Left lung (tissue), 10 donors: ENCODE data around the gene SHANK1. TPM values are rescaled to one million over a fixed set of nuclear protein-coding genes. Genes with fewer than 3 reads are reported as not detected.

Experiments
- ATAC-seq: fragments of 200-7000 bp; cut with Tn5 transposase; one replicate; pipeline ENCODE4 v1.9.1; 2020; ENCODE audit warnings: moderate library complexity
- DNase-seq, 4 donors: peaks; one replicate each; pipeline ENCODE4 v3.0.0-alpha.2; 2013 to 2020
- H3K27ac ChIP-seq, 2 donors: fragments of 200-600 bp; sonication (generic) in 1 of 2; one replicate each; pipeline versions ENCODE4 v1.5.0 to v1.8.0; 2020 to 2021
- H3K27me3 ChIP-seq, 2 donors: fragments of 200-600 bp; sonication (generic) in 1 of 2; one replicate each; pipeline versions ENCODE4 v1.5.0 to v1.8.0; 2020 to 2021
- H3K36me3 ChIP-seq, 2 donors: fragments of 200-600 bp; sonication (generic) in 1 of 2; one replicate each; pipeline versions ENCODE4 v1.5.0 to v1.8.0; 2020 to 2021
- H3K4me1 ChIP-seq, 2 donors: fragments of 200-600 bp; one replicate each; pipeline ENCODE4 v1.8.0; 2021
- H3K4me3 ChIP-seq, 2 donors: fragments of 200-600 bp; sonication (generic) in 1 of 2; one replicate each; pipeline versions ENCODE4 v1.5.0 to v1.8.0; 2020 to 2021; ENCODE audit warnings: mild to moderate bottlenecking in 1 of 2
- H3K9me3 ChIP-seq, 2 donors: fragments of 200-600 bp; sonication (generic) in 1 of 2; one replicate each; pipeline versions ENCODE4 v1.5.0 to v1.8.0; 2020 to 2021
- intact Hi-C, 2 donors: fragments of 100-400 bp; cut with DNase I; formaldehyde crosslinking; loops; one replicate each; pipeline versions ENCODE4 v1.11.2 to v1.14.2; 2022
- polyA plus RNA-seq, 6 donors: library from polyadenylated mRNA; unstranded; fragments of 120-200 nt; gene quantifications; one replicate each; pipeline ENCODE4 v1.2.1, GENCODE V29; 2013; ENCODE audit not compliant: insufficient read length in 6 of 6
- total RNA-seq, 2 donors: library from RNA; stranded (reverse); fragmentation: NEBNext Ultra II Directional; extraction: Animal tissue kit (Norgen Biotek cat#: 25700); gene quantifications; one replicate each; pipeline ENCODE4 v1.2.1, GENCODE V29; 2021
- TF ChIP-seq, protein P1 (sequence below), 2 donors: fragments of 200-600 bp; sonication (generic) in 1 of 2; IDR thresholded peaks; one replicate each; pipeline versions ENCODE4 v1.5.0 to v1.8.0; 2021; ENCODE audit warnings: antibody characterized with exemption in 2 of 2
- donor health status: DM: no; HTN: yes; CAD: no.
- donor health status: DM: no; HTN: no; CAD: no.

The SHANK1 gene
- total and polyA plus RNA-seq, 8 donors, result 0.21 to 7.5 (median 4.9) TPM

DNA sequence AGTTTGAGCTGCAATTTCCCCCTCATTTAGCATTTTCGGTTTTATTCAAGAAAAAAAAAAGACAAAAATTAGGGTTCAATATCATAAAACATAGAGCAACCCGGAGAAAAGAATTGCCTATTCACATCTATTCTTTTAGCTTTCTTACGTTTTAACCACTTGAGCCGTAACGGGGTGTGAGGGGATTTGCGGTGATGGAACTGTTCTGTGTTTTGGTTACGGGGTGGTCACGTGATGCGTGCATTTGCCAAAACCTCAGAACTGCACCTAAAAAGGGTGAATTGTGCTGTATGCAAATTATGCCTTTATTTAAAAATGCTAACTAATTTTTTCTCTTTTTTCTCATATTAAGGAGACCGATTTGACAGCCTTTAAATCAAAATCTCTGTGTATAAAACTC, 25.6 kb upstream of the SHANK1 start:
- Histone ChIP-seq H3K36me3 (no peaks in the 10 kb centered on the region), H3K9me3 (no peaks in the 10 kb centered on the region), H3K4me1 (no peaks in the 10 kb centered on the region), H3K27me3 (peaks cover 0 to 54% of the 10 kb centered on the region in 2 donors), H3K4me3 (no peak overlapping the region), H3K27ac (no peak overlapping the region)
- DNase-seq (no peak), ATAC-seq (no peak)
- TF ChIP-seq, protein P1, sequence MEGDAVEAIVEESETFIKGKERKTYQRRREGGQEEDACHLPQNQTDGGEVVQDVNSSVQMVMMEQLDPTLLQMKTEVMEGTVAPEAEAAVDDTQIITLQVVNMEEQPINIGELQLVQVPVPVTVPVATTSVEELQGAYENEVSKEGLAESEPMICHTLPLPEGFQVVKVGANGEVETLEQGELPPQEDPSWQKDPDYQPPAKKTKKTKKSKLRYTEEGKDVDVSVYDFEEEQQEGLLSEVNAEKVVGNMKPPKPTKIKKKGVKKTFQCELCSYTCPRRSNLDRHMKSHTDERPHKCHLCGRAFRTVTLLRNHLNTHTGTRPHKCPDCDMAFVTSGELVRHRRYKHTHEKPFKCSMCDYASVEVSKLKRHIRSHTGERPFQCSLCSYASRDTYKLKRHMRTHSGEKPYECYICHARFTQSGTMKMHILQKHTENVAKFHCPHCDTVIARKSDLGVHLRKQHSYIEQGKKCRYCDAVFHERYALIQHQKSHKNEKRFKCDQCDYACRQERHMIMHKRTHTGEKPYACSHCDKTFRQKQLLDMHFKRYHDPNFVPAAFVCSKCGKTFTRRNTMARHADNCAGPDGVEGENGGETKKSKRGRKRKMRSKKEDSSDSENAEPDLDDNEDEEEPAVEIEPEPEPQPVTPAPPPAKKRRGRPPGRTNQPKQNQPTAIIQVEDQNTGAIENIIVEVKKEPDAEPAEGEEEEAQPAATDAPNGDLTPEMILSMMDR (IDR thresholded peaks at IDR 0.05), result no peak
- intact Hi-C loops, result no loop called here

DNA sequence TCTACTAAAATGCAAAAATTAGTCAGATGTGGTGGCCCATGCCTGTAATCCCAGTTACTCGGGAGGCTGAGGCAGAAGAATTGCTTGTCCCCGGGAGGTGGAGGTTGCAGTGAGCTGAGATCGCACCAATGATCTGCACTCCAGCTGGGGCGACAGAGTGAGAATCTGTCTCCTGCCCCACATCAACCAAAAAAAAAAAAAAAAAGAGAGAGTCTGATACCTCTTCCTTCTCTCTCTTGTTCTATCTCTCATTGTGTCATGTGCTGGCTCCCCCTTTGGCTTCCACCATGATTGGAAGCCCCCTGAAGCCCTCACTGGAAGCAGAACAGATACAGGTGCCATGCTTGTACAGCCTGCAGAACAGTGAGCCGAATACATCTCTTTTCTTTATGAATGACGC, 23.9 kb upstream of the SHANK1 start:
- peaks cover 0 to 60% of the 10 kb centered on the region in 2 donors for H3K27me3 ChIP-seq
- H3K4me3 ChIP-seq, result no peak overlapping the region
- no peaks in the 10 kb centered on the region for H3K4me1 ChIP-seq
- H3K27ac ChIP-seq, result no peak overlapping the region
- intact Hi-C loops, result no loop called here
- TF ChIP-seq, protein P1 (IDR thresholded peaks at IDR 0.05), result no peak
- H3K36me3 ChIP-seq, result no peaks in the 10 kb centered on the region
- ATAC-seq, result no peak
- no peaks in the 10 kb centered on the region for H3K9me3 ChIP-seq
- no peak for DNase-seq

DNA sequence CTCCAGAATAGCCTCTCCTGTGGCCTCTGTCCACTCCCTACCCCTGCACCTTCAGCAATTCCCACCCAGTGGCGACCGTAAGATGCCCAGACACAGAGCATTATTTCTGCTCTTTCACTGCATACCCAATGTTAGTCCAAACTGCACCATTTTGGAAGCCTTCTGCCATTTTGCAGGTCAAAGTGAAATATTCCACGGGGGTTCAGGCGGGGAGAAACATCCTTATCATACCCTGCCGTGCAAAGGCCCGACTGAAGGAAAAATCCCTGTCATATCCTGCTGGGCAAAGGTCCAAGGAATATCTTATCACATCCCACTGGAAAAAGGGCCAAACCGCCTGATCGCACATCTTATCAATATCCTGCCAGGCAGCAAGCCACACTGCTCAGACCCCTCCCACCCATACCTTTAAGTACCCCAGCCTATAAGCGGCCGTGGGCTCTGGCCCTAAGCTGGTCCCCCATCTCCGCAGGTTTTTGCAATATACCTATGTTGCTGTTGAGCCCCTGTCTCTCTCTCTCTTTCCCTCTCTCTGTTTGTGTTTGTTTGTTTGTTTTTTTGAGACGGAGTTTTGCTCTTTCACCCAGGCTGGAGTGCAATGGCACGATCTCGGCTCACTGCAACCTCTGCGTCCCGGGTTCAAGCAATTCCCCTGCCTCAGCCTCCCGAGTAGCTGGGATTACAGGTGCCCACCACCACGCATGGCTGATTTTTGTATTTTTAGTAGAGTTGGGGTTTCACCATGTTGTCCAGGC, 21.8 kb upstream of the SHANK1 start:
- TF ChIP-seq, protein P1 (IDR thresholded peaks at IDR 0.05), result no peak
- Histone ChIP-seq H3K36me3 (no peaks in the 10 kb centered on the region), H3K27me3 (peaks cover 2 to 74% of the 10 kb centered on the region in 2 donors), H3K4me1 (no peaks in the 10 kb centered on the region), H3K27ac (no peak overlapping the region), H3K4me3 (no peak overlapping the region), H3K9me3 (no peaks in the 10 kb centered on the region)
- intact Hi-C loops, result no loop called here
- ATAC-seq, result no peak
- DNase-seq, result no peak

DNA sequence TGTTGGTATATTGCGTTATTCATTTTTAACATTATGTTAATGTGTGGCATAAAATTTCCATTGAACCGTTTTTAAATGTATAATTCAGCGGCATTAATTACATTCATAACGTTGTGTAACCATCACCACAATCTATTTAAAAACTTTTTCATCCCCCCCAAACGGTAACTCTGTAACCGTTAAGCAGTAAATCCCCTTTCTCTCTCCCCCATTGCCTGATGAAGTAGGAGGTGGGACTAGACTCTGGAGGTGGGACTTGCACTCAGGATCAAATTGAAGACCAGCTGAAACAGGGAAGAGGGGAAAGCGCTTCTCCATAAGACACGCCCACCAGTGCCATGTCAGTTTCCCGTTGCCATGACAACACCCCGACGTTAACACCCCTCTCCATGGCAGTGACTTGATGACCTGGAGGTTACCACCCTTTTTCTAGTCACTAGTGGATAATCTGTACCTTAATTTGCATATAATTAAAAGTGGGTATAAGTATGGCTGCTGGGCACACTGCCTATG, 20.4 kb upstream of the SHANK1 start:
- Histone ChIP-seq H3K4me1 (no peaks in the 10 kb centered on the region), H3K9me3 (no peaks in the 10 kb centered on the region), H3K36me3 (no peaks in the 10 kb centered on the region), H3K27ac (no peak overlapping the region), H3K27me3 (peaks cover 11 to 88% of the 10 kb centered on the region in 2 donors), H3K4me3 (no peak overlapping the region)
- intact Hi-C loops, result no loop called here
- TF ChIP-seq, protein P1 (IDR thresholded peaks at IDR 0.05), result no peak
- no peak for ATAC-seq
- DNase-seq, result no peak

DNA sequence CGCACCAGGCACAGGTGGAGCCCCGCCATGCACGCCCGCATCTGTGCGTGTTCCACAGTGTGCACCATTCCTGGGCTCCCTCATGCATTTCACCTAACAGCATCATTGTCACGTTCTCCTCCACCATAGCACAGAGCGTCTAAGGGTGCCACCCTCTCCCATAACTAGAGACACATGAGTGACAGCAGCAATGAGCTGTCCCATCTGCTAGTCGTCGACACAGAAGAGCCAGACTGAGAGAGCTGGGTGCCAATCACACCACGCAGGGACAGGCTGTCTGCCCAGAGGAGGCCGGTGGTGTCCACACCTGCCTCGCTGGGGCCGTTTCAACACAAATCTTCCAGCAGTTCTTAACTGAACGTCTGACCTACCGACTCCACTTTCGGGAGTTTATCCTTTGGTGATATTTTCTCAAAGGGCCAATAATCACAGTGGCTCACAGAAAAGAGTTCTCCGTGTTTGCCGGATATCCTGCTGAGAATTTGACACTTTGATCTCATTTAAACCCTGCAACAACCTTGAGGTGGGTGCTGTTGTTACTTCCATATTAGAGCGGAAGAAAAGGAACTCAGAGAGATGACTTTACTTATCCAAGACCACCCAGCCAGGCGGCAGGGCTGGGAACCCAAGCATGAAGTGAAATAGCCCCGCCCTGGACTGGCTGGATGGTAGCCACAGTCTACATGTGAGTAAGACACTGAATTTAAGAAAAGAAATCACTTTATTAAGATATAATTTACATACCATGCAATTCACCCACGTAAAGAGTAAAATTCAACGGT, 19.7 kb upstream of the SHANK1 start:
- H3K27me3 ChIP-seq, result peaks cover 11 to 94% of the 10 kb centered on the region in 2 donors
- TF ChIP-seq, protein P1 (IDR thresholded peaks at IDR 0.05), result no peak
- no peaks in the 10 kb centered on the region for H3K4me1 ChIP-seq
- DNase-seq, result no peak
- no peaks in the 10 kb centered on the region for H3K36me3 ChIP-seq
- no peak overlapping the region for H3K27ac ChIP-seq
- no peak for ATAC-seq
- no peaks in the 10 kb centered on the region for H3K9me3 ChIP-seq
- no peak overlapping the region for H3K4me3 ChIP-seq
- intact Hi-C loops, result no loop called here
